ENCODE data around the gene PALMD. TPM values are rescaled to one million over a fixed set of nuclear protein-coding genes. Genes with fewer than 3 reads are reported as not detected.

Gene PALMD
- total RNA-seq, 4 donors from 2014 or later: 64.5 to 105 (median 72.0) TPM

GRCh38 chr1:99717005-99717404, 71.1 kb downstream of the PALMD start:
- Histone ChIP-seq H3K36me3 (no peaks in the 10 kb centered on the region), H3K4me3 (no peak overlapping the region), H3K27ac (no peak overlapping the region), H3K27me3 (no peaks in the 10 kb centered on the region), H3K4me1 (no peaks in the 10 kb centered on the region), H3K9me3 (no peaks in the 10 kb centered on the region)
- DNase-seq (ENCODE audit: low spot score in 2 of 2): no peak
- TF ChIP-seq POLR2A (IDR thresholded peaks at IDR 0.05): no peak
- TF ChIP-seq CTCF (IDR thresholded peaks at IDR 0.05): no peak
- TF ChIP-seq EP300 (IDR thresholded peaks at IDR 0.05): no peak
- 94 to 98% methylated on average over 1 of the region's 1 CpG for WGBS, 2 donors

DNA sequence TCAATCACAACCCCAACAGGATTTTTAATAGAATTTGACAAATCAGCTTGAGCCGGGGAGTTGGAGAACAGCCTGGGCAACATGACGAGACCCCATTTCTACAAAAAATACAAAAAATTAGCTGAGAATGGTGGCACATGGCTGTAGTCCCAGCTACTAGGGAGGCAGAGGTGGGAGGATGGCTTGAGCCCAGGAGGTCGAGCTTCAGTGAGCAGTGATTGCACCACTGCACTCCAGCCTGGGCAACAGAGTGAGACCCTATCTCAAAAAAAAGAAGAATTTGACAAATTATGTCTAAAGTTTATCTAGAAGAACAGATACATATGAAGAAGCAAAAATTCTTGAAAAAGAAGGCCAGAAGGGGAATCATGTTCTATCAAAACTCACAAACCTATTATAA, 77.3 kb downstream of the PALMD start:
- H3K4me3 ChIP-seq: no peak overlapping the region
- no peaks in the 10 kb centered on the region for H3K9me3 ChIP-seq
- H3K27me3 ChIP-seq: no peaks in the 10 kb centered on the region
- WGBS, 2 donors: 97% methylated on average over 3 of the region's 3 CpGs
- H3K4me1 ChIP-seq: peaks cover 0 to 5% (median 0%) of the 10 kb centered on the region in 4 donors
- H3K36me3 ChIP-seq: peaks cover 0 to 4% (median 0%) of the 10 kb centered on the region in 3 donors
- TF ChIP-seq EP300 (IDR thresholded peaks at IDR 0.05) (no peak), POLR2A (IDR thresholded peaks at IDR 0.05) (no peak), CTCF (IDR thresholded peaks at IDR 0.05) (no peak)
- H3K27ac ChIP-seq: no peak overlapping the region
- no peak for DNase-seq (ENCODE audit: low spot score in 2 of 2)

- Histone ChIP-seq H3K36me3 (peaks cover 0 to 4% (median 0%) of the 10 kb centered on the region in 3 donors), H3K9me3 (no peaks in the 10 kb centered on the region), H3K27ac (no peak overlapping the region), H3K27me3 (no peaks in the 10 kb centered on the region), H3K4me1 (peaks cover 0 to 15% (median 0%) of the 10 kb centered on the region in 4 donors), H3K4me3 (no peak overlapping the region)
- 68 to 74% methylated on average over 4 of the region's 4 CpGs for WGBS, 2 donors
- no peak for DNase-seq (ENCODE audit: low spot score in 2 of 2)
- TF ChIP-seq EP300 (IDR thresholded peaks at IDR 0.05) (no peak), POLR2A (IDR thresholded peaks at IDR 0.05) (no peak), CTCF (IDR thresholded peaks at IDR 0.05) (no peak)
Observed at GRCh38 chr1:99725996-99726395, 80.1 kb downstream of the PALMD start.

GRCh38 chr1:99726407-99726806, 80.5 kb downstream of the PALMD start:
- 90 to 100% methylated on average over 1 of the region's 1 CpG for WGBS, 2 donors
- H3K4me3 ChIP-seq: no peak overlapping the region
- no peak for DNase-seq (ENCODE audit: low spot score in 2 of 2)
- TF ChIP-seq CTCF (IDR thresholded peaks at IDR 0.05) (no peak), POLR2A (IDR thresholded peaks at IDR 0.05) (no peak), EP300 (IDR thresholded peaks at IDR 0.05) (no peak)
- peaks cover 0 to 15% (median 0%) of the 10 kb centered on the region in 4 donors for H3K4me1 ChIP-seq
- H3K27ac ChIP-seq: no peak overlapping the region
- H3K9me3 ChIP-seq: no peaks in the 10 kb centered on the region
- H3K27me3 ChIP-seq: no peaks in the 10 kb centered on the region
- H3K36me3 ChIP-seq: peaks cover 0 to 4% (median 0%) of the 10 kb centered on the region in 3 donors

- Histone ChIP-seq H3K27me3 (no peaks in the 10 kb centered on the region), H3K9me3 (no peaks in the 10 kb centered on the region), H3K36me3 (peaks cover 0 to 4% (median 0%) of the 10 kb centered on the region in 3 donors), H3K4me3 (no peak overlapping the region), H3K27ac (no peak overlapping the region), H3K4me1 (peaks cover 0 to 15% (median 0%) of the 10 kb centered on the region in 4 donors)
- 78 to 79% methylated on average over 2 of the region's 2 CpGs for WGBS, 2 donors
- TF ChIP-seq POLR2A (IDR thresholded peaks at IDR 0.05): no peak
- no peak for TF ChIP-seq EP300 (IDR thresholded peaks at IDR 0.05)
- TF ChIP-seq CTCF (IDR thresholded peaks at IDR 0.05): no peak
- DNase-seq (ENCODE audit: low spot score in 2 of 2): no peak
Observed at GRCh38 chr1:99726818-99727217, 80.9 kb downstream of the PALMD start.
